ENCODE measurements around the gene RAB31.
"Not testable (repeated sequence)": the region's sequence is repeated elsewhere in the genome, so short reads cannot be mapped to it uniquely, and the experiment has no call there.

The RAB31 gene

GRCh38 chr18:9708057-9708433 is at the start of gene RAB31:
TSS of gene RAB31 (plus strand) at chr18:9708301. CDS start at chr18:9708406, 105 bp downstream.
- no peak for DNase-seq

- no peak for DNase-seq
Measured at GRCh38 chr18:9659499-9660375, 48.4 kb upstream of the RAB31 start.

GRCh38 chr18:9661564-9661963 is 46.5 kb upstream of the RAB31 start:
- DNase-seq = no peak

- no peak for DNase-seq
Measured at GRCh38 chr18:9663377-9663776, 44.7 kb upstream of the RAB31 start.

GRCh38 chr18:9665314-9665713 is 42.8 kb upstream of the RAB31 start:
- DNase-seq = no peak

GRCh38 chr18:9666548-9666947 is 41.6 kb upstream of the RAB31 start:
- no peak for DNase-seq

- no peak for DNase-seq
Measured at GRCh38 chr18:9669016-9669415, 39.1 kb upstream of the RAB31 start.

GRCh38 chr18:9671214-9671613 is 36.9 kb upstream of the RAB31 start:
- no peak for DNase-seq

GRCh38 chr18:9673296-9674251 is 34.5 kb upstream of the RAB31 start:
- no peak for DNase-seq

- DNase-seq = not testable (repeated sequence)
Measured at GRCh38 chr18:9678216-9678615, 29.9 kb upstream of the RAB31 start.

GRCh38 chr18:9679125-9679524 is 29.0 kb upstream of the RAB31 start:
- no peak for DNase-seq

- DNase-seq = no peak
Measured at GRCh38 chr18:9681217-9681616, 26.9 kb upstream of the RAB31 start.

- DNase-seq = no peak
Measured at GRCh38 chr18:9682572-9682971, 25.5 kb upstream of the RAB31 start.

- DNase-seq = no peak
Measured at GRCh38 chr18:9683418-9684396, 24.4 kb upstream of the RAB31 start.

- no peak for DNase-seq
Measured at GRCh38 chr18:9684881-9685614, 23.1 kb upstream of the RAB31 start.

- DNase-seq = no peak
Measured at GRCh38 chr18:9685615-9685890, 22.5 kb upstream of the RAB31 start.

- DNase-seq = no peak
Measured at GRCh38 chr18:9688036-9688741, 19.9 kb upstream of the RAB31 start.

- no peak for DNase-seq
Measured at GRCh38 chr18:9689253-9689652, 18.8 kb upstream of the RAB31 start.

- no peak for DNase-seq
Measured at GRCh38 chr18:9690418-9691188, 17.5 kb upstream of the RAB31 start.

GRCh38 chr18:9691235-9691634 is 16.9 kb upstream of the RAB31 start:
- DNase-seq = no peak

GRCh38 chr18:9694174-9694573 is 13.9 kb upstream of the RAB31 start:
- DNase-seq = no peak
